Middle frontal gyrus (tissue), 1 donor: ENCODE results near the gene XPNPEP1.
"Not testable (repeated sequence)": the region's sequence is repeated elsewhere in the genome, so short reads cannot be mapped to it uniquely, and the experiment has no call there.

ENCODE experiments used
- DNase-seq: peaks from one replicate; pipeline ENCODE4 v3.0.0-alpha.2; 2015; ENCODE audit warnings: low spot score; ENCODE audit errors: extremely low spot score

Gene XPNPEP1

GRCh38 chr10:109924087-109924486 is 776 bp upstream of the XPNPEP1 start:
- DNase-seq = no peak

GRCh38 chr10:109922358-109922975 is 844 bp downstream of the XPNPEP1 start:
- DNase-seq = no peak

- DNase-seq = no peak
These were observed 3.3 kb downstream of the XPNPEP1 start for GRCh38 chr10:109920016-109920415.

- DNase-seq = no peak
These were observed 4.1 kb downstream of the XPNPEP1 start for GRCh38 chr10:109919220-109919619.

GRCh38 chr10:109918707-109919106 is 4.6 kb downstream of the XPNPEP1 start:
- not testable (repeated sequence) for DNase-seq

GRCh38 chr10:109915566-109915965 is 7.7 kb downstream of the XPNPEP1 start:
- DNase-seq = no peak

- DNase-seq = no peak
These were observed 8.3 kb downstream of the XPNPEP1 start for GRCh38 chr10:109914966-109915365.

- no peak for DNase-seq
These were observed 9.9 kb downstream of the XPNPEP1 start for GRCh38 chr10:109913306-109913892.

- no peak for DNase-seq
These were observed 10.7 kb downstream of the XPNPEP1 start for GRCh38 chr10:109912335-109913281.

GRCh38 chr10:109911903-109912302 is 11.4 kb downstream of the XPNPEP1 start:
- DNase-seq = no peak

GRCh38 chr10:109906316-109906715 is 17.0 kb downstream of the XPNPEP1 start:
- no peak for DNase-seq

GRCh38 chr10:109904397-109904796 is 18.9 kb downstream of the XPNPEP1 start:
- DNase-seq = no peak

- no peak for DNase-seq
These were observed 20.0 kb downstream of the XPNPEP1 start for GRCh38 chr10:109902992-109903947.

- DNase-seq = no peak
These were observed 23.7 kb downstream of the XPNPEP1 start for GRCh38 chr10:109899356-109900331.

GRCh38 chr10:109898666-109899355 is 24.5 kb downstream of the XPNPEP1 start:
- DNase-seq = no peak

- DNase-seq = no peak
These were observed 25.3 kb downstream of the XPNPEP1 start for GRCh38 chr10:109898007-109898406.

- no peak for DNase-seq
These were observed 27.5 kb downstream of the XPNPEP1 start for GRCh38 chr10:109895848-109896247.

- DNase-seq = peak; percentile 46
These were observed 28.1 kb downstream of the XPNPEP1 start for GRCh38 chr10:109895095-109895818.

GRCh38 chr10:109894516-109894915 is 28.8 kb downstream of the XPNPEP1 start:
- DNase-seq = no peak
